PC-3 (cell line): Measurements from ENCODE around the gene L1CAM.

Experiments used
- EZH2 ChIP-seq: fragments of 300-600 bp; sonication (generic); IDR thresholded peaks from one replicate; pipeline ENCODE4 v1.6.1; 2017; ENCODE audit warnings: antibody characterized with exemption, mild to moderate bottlenecking, low read length; ENCODE audit not compliant: unreplicated experiment
- TF ChIP-seq, protein P1 (sequence below): fragments of 300-600 bp; sonication (generic); conservative IDR thresholded peaks from 2 replicates; pipeline ENCODE4 v1.5.1; 2017; ENCODE audit warnings: antibody characterized with exemption, low read depth, mild to moderate bottlenecking, low read length

DNA sequence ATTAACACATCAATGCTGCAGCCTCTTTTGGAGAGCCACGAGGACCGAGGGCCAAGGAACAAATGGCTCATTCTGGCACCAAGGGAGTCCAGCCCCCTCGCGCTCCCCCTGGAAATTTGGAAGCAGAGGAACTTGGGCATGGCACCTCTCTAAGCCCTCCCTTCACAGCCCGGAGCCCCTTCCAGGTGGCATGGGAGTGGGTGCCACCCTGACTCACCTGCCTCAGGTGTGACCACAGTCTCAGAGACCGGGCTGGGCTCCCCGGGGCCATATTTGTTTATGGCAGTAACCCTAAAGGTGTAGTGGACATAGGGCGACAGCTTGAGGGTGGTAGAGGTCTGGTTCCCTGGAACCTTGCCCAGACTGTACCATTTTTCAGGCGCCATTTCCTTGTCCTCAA lies 18.8 kb downstream of the L1CAM start:
- TF ChIP-seq, protein P1, sequence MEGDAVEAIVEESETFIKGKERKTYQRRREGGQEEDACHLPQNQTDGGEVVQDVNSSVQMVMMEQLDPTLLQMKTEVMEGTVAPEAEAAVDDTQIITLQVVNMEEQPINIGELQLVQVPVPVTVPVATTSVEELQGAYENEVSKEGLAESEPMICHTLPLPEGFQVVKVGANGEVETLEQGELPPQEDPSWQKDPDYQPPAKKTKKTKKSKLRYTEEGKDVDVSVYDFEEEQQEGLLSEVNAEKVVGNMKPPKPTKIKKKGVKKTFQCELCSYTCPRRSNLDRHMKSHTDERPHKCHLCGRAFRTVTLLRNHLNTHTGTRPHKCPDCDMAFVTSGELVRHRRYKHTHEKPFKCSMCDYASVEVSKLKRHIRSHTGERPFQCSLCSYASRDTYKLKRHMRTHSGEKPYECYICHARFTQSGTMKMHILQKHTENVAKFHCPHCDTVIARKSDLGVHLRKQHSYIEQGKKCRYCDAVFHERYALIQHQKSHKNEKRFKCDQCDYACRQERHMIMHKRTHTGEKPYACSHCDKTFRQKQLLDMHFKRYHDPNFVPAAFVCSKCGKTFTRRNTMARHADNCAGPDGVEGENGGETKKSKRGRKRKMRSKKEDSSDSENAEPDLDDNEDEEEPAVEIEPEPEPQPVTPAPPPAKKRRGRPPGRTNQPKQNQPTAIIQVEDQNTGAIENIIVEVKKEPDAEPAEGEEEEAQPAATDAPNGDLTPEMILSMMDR, result no peak
- no peak for TF ChIP-seq EZH2
